GM23248 (cell line): ENCODE measurements around the gene DERA.

Source experiments
- EZH2 ChIP-seq: fragments of 200-600 bp; sonication (generic); IDR thresholded peaks from 2 replicates; pipeline ENCODE4 v1.6.1; 2018; ENCODE audit warnings: antibody characterized with exemption, mild to moderate bottlenecking; ENCODE audit not compliant: insufficient read depth, poor library complexity, severe bottlenecking
- EZH2phosphoT487 ChIP-seq: fragments of 200-600 bp; sonication (generic); IDR thresholded peaks from 2 replicates; pipeline ENCODE4 v1.6.1; 2018; ENCODE audit warnings: antibody characterized with exemption, moderate library complexity, mild to moderate bottlenecking, low read depth; ENCODE audit not compliant: insufficient read depth

DNA sequence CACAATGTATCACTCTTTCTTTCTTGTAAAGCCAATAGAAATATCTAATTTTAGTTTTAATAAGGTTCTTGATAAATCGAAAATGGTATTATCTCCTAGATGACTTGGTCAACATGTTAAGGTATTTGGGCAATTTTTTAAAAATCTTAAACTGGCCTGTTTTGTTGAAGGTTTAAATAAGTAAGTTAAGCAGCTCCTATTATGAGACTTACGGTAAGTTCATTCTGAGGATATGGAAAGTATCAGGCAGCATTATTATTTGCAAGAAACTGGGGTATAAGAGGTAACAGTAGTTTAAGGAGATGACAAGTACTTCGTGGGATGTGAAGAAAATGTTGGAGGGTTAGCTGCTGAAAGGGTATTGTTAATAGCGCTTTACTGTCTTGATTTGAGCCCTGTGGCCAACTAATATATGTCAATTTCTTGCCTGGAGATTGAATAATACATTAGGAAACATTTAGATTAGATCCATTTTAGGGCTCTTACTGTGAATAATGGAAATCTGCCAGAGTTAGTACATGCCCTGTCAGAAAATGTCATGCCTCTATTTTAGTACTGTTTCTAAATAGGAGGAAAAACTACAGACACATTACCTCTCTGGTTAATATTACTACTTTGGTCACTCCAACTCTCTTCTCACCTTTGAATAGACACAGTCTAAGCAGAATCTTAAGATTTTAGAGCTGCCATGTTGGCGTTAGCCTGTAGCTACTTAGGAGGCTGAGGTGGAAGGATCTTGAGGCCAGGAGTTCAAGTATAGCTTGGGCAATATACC lies 23.9 kb upstream of the DERA start:
- no peak for TF ChIP-seq EZH2
- TF ChIP-seq EZH2phosphoT487: no peak
